HG02678 (cell line): ENCODE measurements around the gene ARID1A.
"Not testable (repeated sequence)": the region's sequence is repeated elsewhere in the genome, so short reads cannot be mapped to it uniquely, and the experiment has no call there.

Experiments
- ATAC-seq: cut with Tn5 transposase; IDR thresholded peaks from one replicate; pipeline ENCODE4 v1.9.1; 2021; ENCODE audit warnings: mild to moderate bottlenecking, moderate library complexity; ENCODE audit not compliant: unreplicated experiment

ARID1A gene

DNA sequence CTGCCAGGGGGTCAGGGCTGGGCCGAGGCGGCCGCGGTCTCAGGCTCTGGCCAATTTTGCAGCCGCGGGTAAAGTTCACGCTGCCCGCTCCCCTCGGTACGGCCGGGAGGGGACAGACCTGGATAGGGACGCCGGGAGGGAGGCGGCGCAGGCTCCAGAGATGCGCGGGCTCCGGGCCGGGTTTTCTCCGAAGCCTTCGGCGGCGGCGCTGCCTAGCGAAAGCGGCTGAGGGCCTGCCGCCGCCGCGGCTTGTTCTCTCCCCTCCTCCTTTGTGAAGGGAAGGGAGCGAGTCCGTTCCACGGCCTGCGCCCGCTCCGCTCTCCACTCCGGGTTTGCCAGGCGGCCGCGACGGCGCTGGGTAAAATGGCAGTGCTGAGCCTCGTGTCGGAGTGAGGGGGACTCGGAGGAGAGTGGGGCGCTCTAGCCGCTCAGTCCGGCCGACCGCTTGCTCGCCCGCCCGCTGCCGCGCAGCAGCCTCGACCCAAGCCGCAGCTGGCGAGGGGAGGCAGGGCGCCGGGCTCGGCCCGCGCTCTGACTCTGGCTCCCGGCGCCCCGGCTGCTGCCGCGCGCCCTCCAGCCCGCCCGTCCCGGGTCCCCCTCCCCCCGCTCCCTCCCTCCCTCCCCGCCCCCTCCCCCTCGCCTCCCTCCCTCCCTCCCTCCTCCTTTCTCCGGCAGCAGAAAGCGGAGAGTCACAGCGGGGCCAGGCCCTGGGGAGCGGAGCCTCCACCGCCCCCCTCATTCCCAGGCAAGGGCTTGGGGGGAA lies at the start of gene ARID1A:
TSS of gene ARID1A (plus strand) at position 660 of the 763 bp plus-strand sequence. CDS start 389 bp downstream, outside the sequence.
- peak; percentile 47 for ATAC-seq

DNA sequence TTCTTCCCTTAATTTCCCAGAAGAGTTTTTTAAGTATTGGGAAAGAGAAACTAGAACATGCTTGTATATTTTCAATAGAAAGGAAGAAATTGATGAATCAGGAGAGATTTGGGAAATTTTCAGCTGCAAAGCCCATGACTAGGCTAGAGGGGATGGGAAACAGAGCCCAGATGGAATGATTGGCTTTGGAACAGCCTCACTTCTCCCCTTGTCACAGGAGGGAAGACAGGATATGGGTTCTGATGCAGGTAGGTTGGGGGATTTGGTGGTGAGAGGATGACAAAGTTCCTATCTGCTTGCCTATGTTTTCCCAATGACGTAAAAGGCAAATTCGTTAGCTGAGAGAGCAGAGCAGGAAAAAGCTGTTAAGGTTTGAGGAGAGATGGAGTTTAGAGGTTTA lies 31.0 kb upstream of the ARID1A start:
- ATAC-seq: no peak

DNA sequence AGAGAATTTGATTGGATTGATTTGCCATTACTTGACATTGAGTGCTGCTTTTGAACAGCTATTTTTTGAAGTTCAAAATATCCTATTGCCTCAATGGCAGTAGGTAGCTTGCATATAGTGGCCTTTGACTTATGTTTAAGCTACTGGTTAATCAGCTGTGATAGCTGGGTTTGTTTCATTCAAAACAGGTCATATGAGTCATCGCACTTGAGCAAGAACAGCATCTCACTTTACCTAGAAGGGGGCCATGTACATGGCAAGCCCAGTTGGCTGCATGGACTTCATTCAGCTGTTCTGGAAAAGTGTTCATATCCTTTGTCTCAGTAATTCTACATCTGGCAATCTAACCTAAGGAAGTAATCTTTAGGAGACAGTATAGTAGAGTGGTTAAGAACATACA lies 29.0 kb upstream of the ARID1A start:
- ATAC-seq: no peak

DNA sequence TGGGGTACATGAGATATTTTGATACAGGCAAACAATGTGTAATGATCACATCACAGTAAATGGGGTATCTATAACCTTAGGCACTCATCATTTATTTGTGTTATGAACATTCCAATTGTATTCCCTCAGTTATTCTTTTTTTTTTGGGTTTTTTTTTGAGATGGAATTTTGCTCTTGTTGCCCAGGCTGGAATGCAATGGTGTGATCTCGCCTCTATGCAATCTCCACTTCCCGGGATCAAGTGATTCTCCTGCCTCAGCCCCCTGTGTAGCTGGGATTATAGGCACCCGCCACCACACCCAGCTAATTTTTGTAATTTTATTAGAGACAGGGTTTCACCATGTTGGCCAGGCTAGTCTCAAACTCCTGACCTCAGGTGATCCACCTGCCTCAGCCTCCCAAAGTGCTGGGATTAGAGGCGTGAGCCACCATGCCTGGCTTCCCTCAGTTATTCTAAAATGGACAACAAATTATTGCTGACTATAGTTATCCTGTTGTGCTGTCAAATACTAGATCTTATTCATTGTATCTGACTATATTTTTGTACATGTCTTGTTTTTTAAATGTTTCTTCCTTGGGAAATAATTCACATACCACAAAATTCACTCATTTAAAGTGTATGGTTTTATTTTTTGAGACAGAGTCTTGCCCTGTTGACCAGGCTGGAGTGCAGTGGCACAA lies 27.6 kb upstream of the ARID1A start:
- ATAC-seq: not testable (repeated sequence)

DNA sequence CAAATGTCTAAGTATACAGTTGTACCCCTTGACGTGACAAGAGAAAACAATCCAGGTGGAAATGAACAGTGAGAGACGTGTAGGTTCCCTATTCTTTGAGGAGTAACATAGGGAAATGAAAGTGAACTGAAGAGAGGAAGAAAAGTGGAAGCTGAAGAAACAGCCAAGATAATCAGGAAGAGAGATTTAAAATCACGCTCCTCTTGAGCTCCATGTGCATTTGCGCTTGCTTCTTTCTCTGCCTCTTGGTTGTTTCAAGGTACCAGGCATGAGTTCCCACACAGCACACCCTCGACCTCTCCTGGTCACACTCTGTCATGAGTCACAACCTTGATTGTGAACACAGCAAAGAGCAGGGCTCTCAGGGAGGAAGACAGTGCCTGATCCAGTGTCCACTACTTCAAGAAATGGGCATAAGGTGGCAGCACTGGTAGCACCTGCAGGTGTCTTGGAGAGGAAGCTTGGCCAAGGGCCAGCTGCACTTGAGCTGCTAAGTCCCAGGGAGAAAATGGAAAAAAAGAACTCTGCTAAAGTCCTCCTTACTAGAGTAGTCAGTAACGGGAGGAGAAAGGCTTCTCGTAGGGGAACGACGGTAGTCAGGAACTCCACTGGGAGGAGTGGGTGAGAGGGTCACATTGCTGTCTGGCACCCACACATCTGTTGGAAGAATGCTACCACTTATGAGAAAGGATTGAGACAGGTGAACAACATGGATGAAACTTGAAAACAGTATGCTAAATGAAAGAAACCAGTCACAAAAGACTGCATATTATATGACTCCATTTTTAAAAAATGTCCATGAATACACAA lies 18.3 kb upstream of the ARID1A start:
- peak; percentile 69 for ATAC-seq

DNA sequence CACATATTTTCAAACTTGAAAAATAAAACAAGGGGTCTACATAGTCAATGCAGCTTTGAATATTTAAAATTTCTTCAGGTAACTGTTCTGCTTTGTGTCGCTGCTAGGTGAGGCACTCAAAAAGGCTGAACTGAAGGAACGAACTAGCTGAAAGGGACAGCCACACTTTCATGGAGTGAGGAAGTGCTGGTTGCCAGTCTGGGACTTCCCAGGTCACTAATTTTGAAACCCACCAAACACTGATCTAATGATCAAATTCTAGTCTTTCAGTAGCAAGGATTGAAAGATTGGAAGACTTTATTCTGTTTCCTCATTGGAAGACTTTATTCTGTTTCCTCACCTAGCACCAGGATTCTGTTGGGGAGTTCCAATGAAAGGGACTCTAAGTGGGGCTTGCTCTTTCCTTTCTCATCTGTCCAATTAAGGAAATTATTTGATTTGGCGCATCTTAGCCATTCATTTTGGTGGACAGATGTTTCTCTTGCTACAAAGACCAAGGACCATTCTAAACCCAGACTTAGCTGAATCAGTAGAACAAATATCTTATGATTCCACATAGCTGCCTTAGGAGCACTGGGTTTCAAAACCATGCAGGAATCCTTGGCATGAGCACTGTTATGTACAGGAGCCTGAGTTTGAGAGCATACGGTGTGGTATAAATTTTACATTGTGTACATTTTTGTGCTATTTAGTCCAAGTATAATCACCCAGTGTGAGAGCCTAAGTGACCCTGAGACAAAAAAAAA lies 10.9 kb upstream of the ARID1A start:
- ATAC-seq: no peak

DNA sequence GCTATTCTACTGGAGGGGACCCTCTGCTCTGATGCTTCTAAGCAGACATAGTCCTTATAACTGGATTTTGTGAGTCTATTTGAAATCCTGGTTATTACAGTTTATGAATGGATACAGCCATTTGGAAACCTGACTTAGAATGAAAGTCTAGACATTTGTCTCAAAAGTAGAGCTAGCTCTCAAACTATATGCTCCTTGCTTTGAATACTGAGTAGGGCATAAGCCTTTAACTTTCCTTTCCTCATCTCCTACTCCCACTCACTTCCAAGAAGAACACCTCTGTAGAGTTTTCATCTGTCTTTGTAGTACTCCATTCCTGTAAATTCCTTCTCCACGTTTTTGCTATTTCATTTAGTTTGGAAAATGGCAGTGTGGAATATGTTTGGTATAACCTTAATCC lies 9.0 kb upstream of the ARID1A start:
- ATAC-seq: no peak

DNA sequence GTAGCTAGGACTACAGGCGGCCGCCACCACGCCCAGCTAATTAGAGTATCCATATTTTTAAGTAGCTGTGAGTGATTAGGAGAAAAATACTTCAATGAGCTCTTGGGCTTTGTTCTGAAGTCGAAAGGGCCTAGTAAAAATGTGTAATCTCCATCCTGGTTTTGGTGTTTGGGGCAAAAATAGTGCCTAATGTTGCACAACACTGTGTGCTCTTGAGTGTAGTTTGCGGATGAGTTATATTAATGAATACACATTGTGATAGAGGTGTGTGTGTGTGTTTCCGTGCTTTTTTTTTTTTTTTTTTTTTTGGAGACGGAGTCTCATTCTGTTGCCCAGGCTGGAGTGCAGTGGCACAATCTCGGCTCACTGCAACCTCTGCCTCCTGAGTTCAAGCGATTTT lies 6.3 kb upstream of the ARID1A start:
- no peak for ATAC-seq

DNA sequence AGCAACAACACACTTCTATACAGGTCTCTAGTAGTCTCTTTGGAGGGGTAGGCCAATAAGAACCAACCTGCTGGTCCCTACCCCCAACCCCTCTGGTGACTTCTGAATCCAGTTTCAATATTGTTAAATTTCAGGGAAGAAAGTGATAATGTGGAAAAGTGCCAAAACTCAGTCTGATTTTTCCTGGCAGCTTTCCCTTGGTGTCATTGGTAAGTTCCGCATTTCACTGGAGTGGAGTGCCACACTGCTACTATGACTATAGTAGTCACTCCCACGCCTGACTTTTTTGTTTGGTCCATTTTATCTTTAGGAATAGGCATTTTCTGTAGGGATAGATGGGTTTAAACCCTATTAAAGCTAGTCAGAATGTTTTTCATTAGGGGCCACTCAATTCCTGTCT lies 5.7 kb upstream of the ARID1A start:
- no peak for ATAC-seq

DNA sequence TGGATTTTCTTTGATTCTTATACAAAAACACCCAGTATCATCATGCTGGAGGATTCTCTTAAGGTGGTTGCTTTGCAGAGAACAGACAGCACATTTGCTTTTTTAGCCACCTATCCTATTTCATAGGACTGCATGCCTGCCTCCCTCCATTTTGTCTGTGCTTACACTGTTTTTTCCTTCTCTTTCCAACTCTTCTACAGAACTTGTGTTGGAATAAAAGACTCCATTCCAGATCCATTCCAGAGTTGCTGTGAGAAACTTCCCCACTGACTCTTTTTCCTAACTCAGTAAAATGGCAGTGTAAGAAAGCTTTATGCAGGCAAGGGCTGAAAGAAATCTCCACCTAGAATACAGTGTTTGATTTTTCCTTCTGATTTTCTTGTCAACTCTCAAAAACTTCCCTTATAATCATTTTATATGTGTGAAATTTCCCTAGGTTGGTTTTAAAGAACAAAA lies 5.2 kb upstream of the ARID1A start:
- ATAC-seq: no peak

DNA sequence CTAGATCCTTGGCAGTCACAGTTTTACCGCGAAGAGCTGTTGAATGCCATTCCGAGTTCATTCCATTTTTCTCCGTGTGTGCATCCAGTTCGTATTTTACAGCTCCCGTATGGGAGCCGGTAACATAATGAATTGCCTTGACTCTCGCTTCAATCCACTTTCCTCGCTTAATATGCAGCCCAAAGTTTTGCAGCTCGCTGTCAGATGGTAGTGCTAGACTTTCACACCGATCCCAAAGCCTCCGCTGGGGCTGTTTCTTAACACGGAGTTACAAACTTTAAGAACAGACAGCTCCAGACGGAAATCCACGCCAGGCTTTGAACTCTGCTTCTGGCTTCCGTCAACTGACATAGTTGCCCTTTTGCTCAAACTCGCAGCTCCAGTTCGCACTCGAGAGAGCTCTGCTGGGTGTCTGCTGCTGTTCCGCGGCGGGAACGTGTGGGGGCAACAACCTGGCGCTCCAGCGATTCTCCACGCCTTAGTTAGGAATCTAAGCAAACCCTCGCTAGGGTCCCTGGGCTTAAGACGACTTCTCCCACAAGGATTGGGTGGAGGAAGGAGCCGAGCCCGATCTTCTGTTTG lies 3.5 kb upstream of the ARID1A start:
- ATAC-seq: peak; percentile 29

DNA sequence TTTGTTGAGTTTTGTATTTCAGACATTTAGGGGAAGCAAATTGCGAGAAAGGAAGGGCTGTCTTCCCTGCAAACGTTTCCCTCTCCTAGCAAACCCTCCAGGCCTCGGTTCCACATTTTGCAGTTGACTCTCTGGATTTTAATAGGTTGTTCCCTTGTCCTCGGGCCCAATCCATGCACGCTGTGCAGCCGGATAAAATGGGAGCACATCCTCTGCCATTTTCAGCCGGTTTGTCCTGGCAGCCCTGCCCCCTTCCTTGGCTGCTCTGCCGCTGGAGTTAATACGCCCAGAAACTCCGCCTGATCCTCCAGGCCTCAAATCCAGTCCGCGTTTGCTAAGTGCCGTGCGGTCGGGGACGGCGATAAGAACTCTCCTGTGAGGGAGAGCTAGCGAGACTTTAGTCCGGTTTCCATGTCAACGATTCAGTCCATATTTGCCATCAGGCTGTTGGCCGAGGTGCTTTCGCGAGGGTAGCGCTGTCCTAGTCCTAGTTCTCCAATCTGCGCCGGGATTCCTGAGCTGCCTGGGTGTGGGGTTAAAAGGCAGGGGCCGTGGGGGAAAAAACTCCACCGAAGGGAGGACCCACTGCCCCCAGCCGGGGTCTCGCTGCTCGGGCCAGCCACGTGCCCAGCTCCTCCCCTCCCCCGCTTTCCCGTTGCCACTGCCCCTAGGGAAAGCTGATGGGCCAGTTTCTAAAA lies 2.9 kb upstream of the ARID1A start:
- ATAC-seq: peak; percentile 38

DNA sequence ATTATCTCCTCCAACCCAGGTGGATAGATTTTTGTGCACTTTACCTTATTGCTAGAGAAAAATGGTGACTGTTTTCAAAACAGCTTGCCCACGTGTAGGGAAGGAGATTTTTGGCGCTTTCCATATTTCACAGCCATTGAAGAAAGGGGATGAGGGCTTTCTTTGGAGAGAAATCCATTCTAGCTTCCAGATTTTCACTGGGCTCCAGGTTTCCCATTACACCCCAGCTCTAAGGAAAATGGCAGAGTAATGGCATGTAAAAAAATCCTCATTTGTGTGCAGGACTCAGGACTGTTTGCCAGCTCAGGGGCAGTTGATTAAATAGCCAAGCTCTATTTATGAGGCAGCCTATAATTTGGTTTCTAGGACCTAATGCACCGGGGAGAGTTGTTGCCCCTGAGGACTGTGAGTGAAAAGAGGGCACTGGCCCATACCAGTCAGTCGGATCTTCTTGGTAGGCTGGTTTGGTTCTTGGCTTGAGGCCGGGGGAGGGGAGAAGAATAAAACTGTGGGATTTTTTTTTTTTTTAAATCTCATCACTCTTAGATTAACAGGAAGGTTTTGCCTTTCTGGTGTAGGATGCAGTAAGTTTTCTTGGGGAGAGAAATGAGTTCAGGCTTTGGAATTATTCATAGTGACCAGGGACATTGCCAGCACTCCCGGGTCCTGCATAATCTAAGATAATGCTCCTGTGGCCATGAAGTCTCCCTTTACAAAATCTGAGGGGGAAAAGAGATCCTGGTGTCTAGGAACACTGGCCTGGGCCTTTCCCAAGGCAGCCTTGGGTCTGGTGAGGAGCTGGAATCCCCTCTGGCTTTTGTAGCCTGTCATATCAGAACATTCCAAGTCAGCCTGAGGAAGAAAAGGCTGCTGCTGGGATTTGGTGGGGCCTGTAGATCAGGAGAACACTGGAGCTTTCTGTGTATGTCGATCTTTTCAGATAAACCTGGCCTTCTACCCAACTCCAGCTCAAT lies 1.9 kb upstream of the ARID1A start:
- ATAC-seq: no peak

DNA sequence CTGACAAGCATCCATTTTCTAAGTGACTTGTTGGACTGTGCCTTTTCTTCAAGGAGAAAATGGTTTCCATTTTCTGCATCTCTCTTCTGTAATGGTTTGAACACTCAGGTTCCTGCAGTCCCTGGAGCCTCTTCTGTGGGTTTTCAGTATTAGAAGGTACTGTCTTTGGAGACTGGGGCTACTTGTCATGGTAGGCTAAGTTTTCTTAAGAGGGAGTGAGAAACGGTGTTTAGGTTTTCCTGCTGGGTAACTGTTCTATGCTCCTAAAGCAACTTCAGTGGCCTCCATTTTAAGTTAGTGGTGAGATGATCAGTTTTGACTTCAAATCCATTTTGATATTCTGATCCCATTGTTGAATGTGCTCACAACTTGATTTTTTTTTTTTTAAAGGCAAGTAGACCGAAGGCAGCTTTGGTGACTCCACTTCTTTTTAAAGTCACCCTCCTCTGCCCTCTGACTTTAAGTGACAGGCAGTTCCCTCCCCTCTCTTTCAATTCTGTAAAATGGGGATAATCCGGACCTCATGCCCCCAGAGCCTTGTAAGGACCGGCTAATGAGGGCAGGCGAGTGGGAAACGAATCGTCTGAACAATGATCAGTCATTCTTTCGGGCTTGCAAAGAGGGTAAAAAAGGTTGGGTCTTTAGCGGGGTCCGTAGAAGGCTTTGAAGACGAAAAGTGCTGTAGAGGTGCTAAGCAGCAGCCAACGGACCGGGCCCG lies 1.0 kb upstream of the ARID1A start:
- ATAC-seq: no peak

DNA sequence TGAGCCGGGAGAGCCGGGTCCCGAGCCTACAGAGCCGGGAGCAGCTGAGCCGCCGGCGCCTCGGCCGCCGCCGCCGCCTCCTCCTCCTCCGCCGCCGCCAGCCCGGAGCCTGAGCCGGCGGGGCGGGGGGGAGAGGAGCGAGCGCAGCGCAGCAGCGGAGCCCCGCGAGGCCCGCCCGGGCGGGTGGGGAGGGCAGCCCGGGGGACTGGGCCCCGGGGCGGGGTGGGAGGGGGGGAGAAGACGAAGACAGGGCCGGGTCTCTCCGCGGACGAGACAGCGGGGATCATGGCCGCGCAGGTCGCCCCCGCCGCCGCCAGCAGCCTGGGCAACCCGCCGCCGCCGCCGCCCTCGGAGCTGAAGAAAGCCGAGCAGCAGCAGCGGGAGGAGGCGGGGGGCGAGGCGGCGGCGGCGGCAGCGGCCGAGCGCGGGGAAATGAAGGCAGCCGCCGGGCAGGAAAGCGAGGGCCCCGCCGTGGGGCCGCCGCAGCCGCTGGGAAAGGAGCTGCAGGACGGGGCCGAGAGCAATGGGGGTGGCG lies 371 bp downstream of the ARID1A start:
- ATAC-seq: no peak

DNA sequence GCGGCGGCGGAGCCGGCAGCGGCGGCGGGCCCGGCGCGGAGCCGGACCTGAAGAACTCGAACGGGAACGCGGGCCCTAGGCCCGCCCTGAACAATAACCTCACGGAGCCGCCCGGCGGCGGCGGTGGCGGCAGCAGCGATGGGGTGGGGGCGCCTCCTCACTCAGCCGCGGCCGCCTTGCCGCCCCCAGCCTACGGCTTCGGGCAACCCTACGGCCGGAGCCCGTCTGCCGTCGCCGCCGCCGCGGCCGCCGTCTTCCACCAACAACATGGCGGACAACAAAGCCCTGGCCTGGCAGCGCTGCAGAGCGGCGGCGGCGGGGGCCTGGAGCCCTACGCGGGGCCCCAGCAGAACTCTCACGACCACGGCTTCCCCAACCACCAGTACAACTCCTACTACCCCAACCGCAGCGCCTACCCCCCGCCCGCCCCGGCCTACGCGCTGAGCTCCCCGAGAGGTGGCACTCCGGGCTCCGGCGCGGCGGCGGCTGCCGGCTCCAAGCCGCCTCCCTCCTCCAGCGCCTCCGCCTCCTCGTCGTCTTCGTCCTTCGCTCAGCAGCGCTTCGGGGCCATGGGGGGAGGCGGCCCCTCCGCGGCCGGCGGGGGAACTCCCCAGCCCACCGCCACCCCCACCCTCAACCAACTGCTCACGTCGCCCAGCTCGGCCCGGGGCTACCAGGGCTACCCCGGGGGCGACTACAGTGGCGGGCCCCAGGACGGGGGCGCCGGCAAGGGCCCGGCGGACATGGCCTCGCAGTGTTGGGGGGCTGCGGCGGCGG lies 1.0 kb downstream of the ARID1A start:
- no peak for ATAC-seq

DNA sequence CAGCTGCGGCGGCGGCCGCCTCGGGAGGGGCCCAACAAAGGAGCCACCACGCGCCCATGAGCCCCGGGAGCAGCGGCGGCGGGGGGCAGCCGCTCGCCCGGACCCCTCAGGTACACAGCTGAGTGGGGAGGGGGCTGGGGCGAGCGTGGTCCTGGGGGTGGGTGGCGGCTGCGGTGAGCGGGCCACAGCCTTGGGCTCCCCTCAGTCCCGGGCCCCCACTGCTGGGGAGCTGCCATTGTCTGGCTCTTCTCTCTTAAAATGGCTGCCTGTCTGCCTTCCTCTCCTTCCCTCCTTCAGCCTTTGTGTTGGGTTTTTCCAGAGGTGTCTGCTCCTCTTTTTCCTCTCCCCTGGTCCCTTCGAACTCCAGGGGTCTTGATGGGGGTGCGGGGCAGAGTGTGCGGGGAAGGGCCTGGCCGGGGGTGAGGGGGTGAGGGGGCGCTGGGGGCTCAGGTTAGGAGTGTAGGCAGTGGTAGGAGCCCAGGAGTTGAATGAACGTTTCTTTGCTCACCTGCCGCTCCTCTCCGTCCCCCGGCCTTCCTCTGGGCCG lies 1.7 kb downstream of the ARID1A start:
- no peak for ATAC-seq
